ENCODE results near the gene ITGB2.

ITGB2 gene

GRCh38 chr21:44903050-44903685 lies 17.5 kb downstream of the ITGB2 start:
- Histone ChIP-seq H3K27ac (ENCODE audit: low read depth, low read length) (no peak overlapping the region), H3K4me3 (ENCODE audit: low read length) (no peak overlapping the region), H3K79me2 (ENCODE audit: control insufficient read depth, low read length) (no peaks in the 10 kb centered on the region), H3K4me1 (ENCODE audit: control insufficient read depth, low read length) (no peaks in the 10 kb centered on the region), H3K9me3 (ENCODE audit: control insufficient read depth, insufficient read depth, low read length) (peaks cover 11% of the 10 kb centered on the region), H3K36me3 (ENCODE audit: control insufficient read depth, low read length) (no peaks in the 10 kb centered on the region), H3K4me2 (ENCODE audit: low read length) (no peak overlapping the region), H3K9me2 (replicated peaks; ENCODE audit: control insufficient read depth, low read length) (no peaks in the 10 kb centered on the region), H3F3A (ENCODE audit: control insufficient read depth, insufficient read depth) (no peaks in the 10 kb centered on the region), H4K20me1 (ENCODE audit: control insufficient read depth, insufficient read depth, low read depth, low read length) (no peaks in the 10 kb centered on the region), H3K27me3 (ENCODE audit: control insufficient read depth, low read length) (peaks cover 11% of the 10 kb centered on the region)
- no peak for TF ChIP-seq EZH2phosphoT487 (IDR thresholded peaks at IDR 0.05; ENCODE audit: borderline replicate concordance, low read length)

GRCh38 chr21:44902268-44903049 lies 18.2 kb downstream of the ITGB2 start:
- Histone ChIP-seq H3K4me2 (ENCODE audit: low read length) (no peak overlapping the region), H4K20me1 (ENCODE audit: control insufficient read depth, insufficient read depth, low read depth, low read length) (no peaks in the 10 kb centered on the region)

GRCh38 chr21:44901391-44902074 lies 19.2 kb downstream of the ITGB2 start:
- Histone ChIP-seq H3K4me3 (ENCODE audit: low read length) (no peak overlapping the region), H3K4me1 (ENCODE audit: control insufficient read depth, low read length) (no peaks in the 10 kb centered on the region), H3K27me3 (ENCODE audit: control insufficient read depth, low read length) (no peaks in the 10 kb centered on the region), H3K9me3 (ENCODE audit: control insufficient read depth, insufficient read depth, low read length) (peaks cover 11% of the 10 kb centered on the region), H3K9me2 (replicated peaks; ENCODE audit: control insufficient read depth, low read length) (no peaks in the 10 kb centered on the region), H3K79me2 (ENCODE audit: control insufficient read depth, low read length) (no peaks in the 10 kb centered on the region), H3F3A (ENCODE audit: control insufficient read depth, insufficient read depth) (no peaks in the 10 kb centered on the region), H4K20me1 (ENCODE audit: control insufficient read depth, insufficient read depth, low read depth, low read length) (no peaks in the 10 kb centered on the region), H3K27ac (ENCODE audit: low read depth, low read length) (no peak overlapping the region), H3K36me3 (ENCODE audit: control insufficient read depth, low read length) (no peaks in the 10 kb centered on the region), H3K4me2 (ENCODE audit: low read length) (no peak overlapping the region)
- TF ChIP-seq CTCF (IDR thresholded peaks at IDR 0.05; ENCODE audit: low read depth, low read length, poor library complexity, severe bottlenecking), result no peak
- TF ChIP-seq EZH2phosphoT487 (IDR thresholded peaks at IDR 0.05; ENCODE audit: borderline replicate concordance, low read length), result no peak

More at GRCh38 chr21:44902268-44903049, 18.2 kb downstream of the ITGB2 start:
- Histone ChIP-seq H3K4me3 (ENCODE audit: low read length) (no peak overlapping the region), H3K79me2 (ENCODE audit: control insufficient read depth, low read length) (no peaks in the 10 kb centered on the region), H3K9me3 (ENCODE audit: control insufficient read depth, insufficient read depth, low read length) (peaks cover 11% of the 10 kb centered on the region), H3K27ac (ENCODE audit: low read depth, low read length) (no peak overlapping the region), H3K27me3 (ENCODE audit: control insufficient read depth, low read length) (peaks cover 5% of the 10 kb centered on the region), H3K9me2 (replicated peaks; ENCODE audit: control insufficient read depth, low read length) (no peaks in the 10 kb centered on the region), H3K4me1 (ENCODE audit: control insufficient read depth, low read length) (no peaks in the 10 kb centered on the region), H3K36me3 (ENCODE audit: control insufficient read depth, low read length) (no peaks in the 10 kb centered on the region), H3F3A (ENCODE audit: control insufficient read depth, insufficient read depth) (no peaks in the 10 kb centered on the region)
- TF ChIP-seq EZH2phosphoT487 (IDR thresholded peaks at IDR 0.05; ENCODE audit: borderline replicate concordance, low read length), result no peak
- TF ChIP-seq CTCF (IDR thresholded peaks at IDR 0.05; ENCODE audit: low read depth, low read length, poor library complexity, severe bottlenecking), result no peak

All from DOHH2 (cell line).